Measurements from ENCODE around the gene DNAJC27.

Gene DNAJC27

GRCh38 chr2:24973812-24974211 lies 2.1 kb upstream of the DNAJC27 start:
- Histone ChIP-seq H3K27ac (no peak overlapping the region), H3K36me3 (no peaks in the 10 kb centered on the region; the same call in none of the 2 replicates), H3K27me3 (ENCODE audit: insufficient read depth, low read depth, severe bottlenecking) (no peaks in the 10 kb centered on the region), H3K9me3 (ENCODE audit: severe bottlenecking) (no peaks in the 10 kb centered on the region), H3K4me3 (ENCODE audit: low read depth, low read length) (no peak overlapping the region)
- TF ChIP-seq CTCF (IDR thresholded peaks at IDR 0.05; ENCODE audit: low read depth, low read length) = no peak
- no peak for DNase-seq

- H3K27me3 ChIP-seq (ENCODE audit: insufficient read depth, low read depth, severe bottlenecking) = no peaks in the 10 kb centered on the region
- no peak for TF ChIP-seq CTCF (IDR thresholded peaks at IDR 0.05; ENCODE audit: low read depth, low read length)
- DNase-seq = peak; percentile 69
Measured at GRCh38 chr2:24972315-24972961, 683 bp upstream of the DNAJC27 start.

GRCh38 chr2:24971286-24971535 lies 544 bp downstream of the DNAJC27 start:
- Histone ChIP-seq H3K9me3 (ENCODE audit: severe bottlenecking) (no peaks in the 10 kb centered on the region), H3K36me3 (peaks cover 11% of the 10 kb centered on the region), H3K27ac (peak overlapping the region; percentile 98), H3K4me3 (ENCODE audit: low read depth, low read length) (peak overlapping the region; percentile 97), H3K27me3 (ENCODE audit: insufficient read depth, low read depth, severe bottlenecking) (no peaks in the 10 kb centered on the region)
- TF ChIP-seq CTCF (IDR thresholded peaks at IDR 0.05; ENCODE audit: low read depth, low read length) = no peak
- no peak for DNase-seq

More at GRCh38 chr2:24972315-24972961, 683 bp upstream of the DNAJC27 start:
- no peaks in the 10 kb centered on the region; the same call in none of the 2 replicates for H3K36me3 ChIP-seq
- H3K9me3 ChIP-seq (ENCODE audit: severe bottlenecking) = no peaks in the 10 kb centered on the region
- peak overlapping the region; percentile 98 for H3K27ac ChIP-seq
- peak overlapping the region; percentile 97 for H3K4me3 ChIP-seq (ENCODE audit: low read depth, low read length)

- TF ChIP-seq CTCF (IDR thresholded peaks at IDR 0.05; ENCODE audit: low read depth, low read length) = no peak
- Histone ChIP-seq H3K27me3 (ENCODE audit: insufficient read depth, low read depth, severe bottlenecking) (no peaks in the 10 kb centered on the region), H3K36me3 (peaks cover 16% of the 10 kb centered on the region), H3K9me3 (ENCODE audit: severe bottlenecking) (no peaks in the 10 kb centered on the region), H3K27ac (peak overlapping the region; percentile 98), H3K4me3 (ENCODE audit: low read depth, low read length) (peak overlapping the region; percentile 97)
- DNase-seq = no peak
Measured at GRCh38 chr2:24970483-24971285, 1.1 kb downstream of the DNAJC27 start.

GRCh38 chr2:24969784-24970183 lies 2.0 kb downstream of the DNAJC27 start:
- no peaks in the 10 kb centered on the region for H3K27me3 ChIP-seq (ENCODE audit: insufficient read depth, low read depth, severe bottlenecking)
- H3K4me3 ChIP-seq (ENCODE audit: low read depth, low read length) = no peak overlapping the region
- no peak for DNase-seq
- no peaks in the 10 kb centered on the region for H3K9me3 ChIP-seq (ENCODE audit: severe bottlenecking)
- H3K27ac ChIP-seq = no peak overlapping the region
- peaks cover 22% of the 10 kb centered on the region for H3K36me3 ChIP-seq
- TF ChIP-seq CTCF (IDR thresholded peaks at IDR 0.05; ENCODE audit: low read depth, low read length) = no peak

Data from WERI-Rb-1 (cell line).